Colon (tissue), 2 donors: ENCODE data around the gene CDH9.
"Not testable (repeated sequence)": the region's sequence is repeated elsewhere in the genome, so short reads cannot be mapped to it uniquely, and the experiment has no call there.

Experiments used
- FAIRE-seq: peaks from 2 replicates; lab custom pipeline; 2012; peaks lifted over from hg19 to GRCh38; lab: Jason Lieb, UNC
- donor health status: control.
- donor health status: control.

The CDH9 gene

DNA sequence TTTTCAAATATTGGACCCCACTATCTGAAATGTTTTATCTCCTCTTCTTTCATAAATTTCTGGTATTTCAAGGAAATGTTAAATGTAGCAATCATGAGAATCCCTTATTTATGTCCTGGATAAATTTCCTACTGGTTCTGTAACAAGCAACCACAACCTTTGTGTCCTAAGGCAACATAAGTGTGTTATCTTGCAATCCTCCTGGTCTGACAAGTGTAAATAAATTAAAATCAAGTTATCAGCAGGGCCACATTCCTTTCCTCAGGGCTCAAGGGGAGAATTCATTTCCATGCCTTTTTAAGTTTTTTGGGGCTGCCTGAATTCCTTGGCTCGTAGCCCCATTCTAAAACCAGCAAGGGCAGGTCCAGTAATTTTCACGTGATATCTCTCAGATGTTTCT lies 83.2 kb downstream of the CDH9 start:
- no peak for FAIRE-seq

DNA sequence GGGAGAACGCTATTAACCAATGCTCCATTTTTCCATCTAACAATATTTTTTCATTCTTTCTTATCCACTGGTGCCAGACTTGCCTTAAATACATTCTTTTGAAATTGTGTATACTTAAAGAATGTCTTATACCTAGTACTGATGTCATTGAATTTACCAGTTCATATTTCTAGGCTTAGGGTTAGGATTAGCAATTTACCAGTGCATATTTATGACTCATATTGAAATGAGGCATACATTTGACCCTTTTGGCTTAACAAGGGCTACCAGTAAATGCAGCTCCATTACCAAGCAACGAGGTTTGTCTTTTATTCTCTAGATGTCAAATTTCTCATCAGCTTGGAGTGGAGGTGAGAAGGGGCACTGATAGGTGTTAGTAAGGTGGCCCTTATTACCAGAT lies 89.5 kb downstream of the CDH9 start:
- FAIRE-seq: no peak

DNA sequence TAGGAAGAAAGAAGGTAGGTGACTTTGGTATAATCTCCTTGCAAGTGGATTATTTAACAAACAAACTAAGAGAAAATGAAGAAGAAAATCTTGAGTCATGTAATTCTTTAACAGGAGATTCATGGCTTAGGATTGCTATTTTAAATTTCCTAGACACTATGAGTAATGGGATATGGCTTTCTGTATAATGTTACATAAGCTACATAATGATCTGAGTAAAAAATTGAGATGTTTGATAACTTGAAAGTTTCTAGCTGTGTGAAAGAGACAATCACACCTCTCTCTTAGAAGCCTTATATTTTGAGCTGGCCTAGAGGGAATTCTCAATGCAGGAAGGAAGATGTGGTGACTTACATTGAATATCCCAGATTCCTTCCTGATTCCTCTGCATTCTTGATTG lies 92.5 kb downstream of the CDH9 start:
- FAIRE-seq: no peak

DNA sequence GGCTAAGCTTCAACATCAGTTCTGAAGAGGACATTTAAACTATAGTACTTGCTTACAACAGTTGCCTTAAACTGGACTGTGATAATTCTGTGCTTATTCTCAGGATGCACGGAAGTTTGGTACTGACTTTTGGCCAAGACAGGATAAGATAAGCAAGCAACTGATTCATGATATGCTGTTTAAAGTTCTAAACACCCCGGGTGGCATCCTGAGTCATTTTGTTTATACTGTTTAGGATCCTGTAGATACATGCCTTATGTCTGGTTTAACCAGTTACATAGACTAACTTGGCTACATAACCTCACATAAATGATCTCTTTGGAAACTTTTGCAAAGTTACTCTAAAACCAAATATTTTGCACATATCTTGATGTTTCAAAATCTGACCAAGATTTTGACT lies 95.9 kb downstream of the CDH9 start:
- FAIRE-seq: no peak

DNA sequence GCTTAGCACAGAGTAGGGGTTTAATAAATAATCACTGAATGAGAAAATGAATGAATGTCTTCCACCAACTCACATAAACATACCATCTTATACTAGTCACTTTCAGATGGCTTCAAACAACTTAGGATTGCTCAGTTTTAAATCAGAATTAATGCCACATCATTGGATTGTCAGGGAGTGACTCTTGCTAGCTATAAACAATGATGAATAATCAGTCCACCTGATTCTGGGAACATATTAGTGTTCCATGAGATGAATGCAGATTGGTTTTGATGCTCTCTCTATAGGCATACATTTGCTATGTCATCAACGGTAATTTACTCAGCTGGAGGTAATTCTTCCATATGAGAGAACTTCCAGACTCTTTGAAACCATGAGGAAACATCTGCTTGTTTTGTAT lies 97.4 kb downstream of the CDH9 start:
- FAIRE-seq: no peak

DNA sequence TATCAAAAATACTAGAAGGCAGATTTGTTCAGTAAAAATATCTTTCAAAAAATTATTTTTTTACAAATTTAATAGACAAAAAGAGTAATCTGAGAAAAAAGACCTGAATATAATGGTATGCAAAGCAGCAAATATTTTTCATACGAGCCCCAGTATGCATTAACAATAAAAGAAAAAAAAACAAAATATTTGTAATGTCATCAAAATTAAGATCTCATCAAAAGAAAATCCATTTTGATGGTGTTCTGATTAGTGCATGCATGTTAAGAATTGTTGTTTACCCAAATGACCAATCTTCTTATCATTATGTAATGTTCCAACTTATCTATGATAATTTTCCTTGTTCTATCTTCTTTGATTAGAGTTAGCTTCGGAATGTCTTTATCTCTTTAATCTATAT lies 106.1 kb downstream of the CDH9 start:
- FAIRE-seq: no peak

DNA sequence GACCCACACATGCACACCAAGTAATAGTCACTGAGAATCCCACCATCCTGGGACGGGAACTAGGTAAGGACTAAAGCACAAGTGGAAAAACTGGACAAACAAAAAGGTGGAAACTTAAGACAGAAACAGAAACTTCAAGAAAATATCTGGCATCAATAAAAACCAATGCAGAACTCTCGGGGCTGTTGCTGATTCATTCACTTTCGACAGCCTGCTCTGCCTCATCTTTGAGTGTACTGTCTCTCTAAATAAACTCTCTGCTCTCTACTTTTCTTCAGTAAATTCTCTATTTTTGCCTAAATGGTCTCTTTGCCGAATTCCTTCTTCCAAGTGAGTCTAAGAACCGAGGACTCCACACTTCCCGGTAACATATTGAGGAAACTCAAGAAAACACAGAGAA lies 116.9 kb downstream of the CDH9 start:
- no peak for FAIRE-seq

DNA sequence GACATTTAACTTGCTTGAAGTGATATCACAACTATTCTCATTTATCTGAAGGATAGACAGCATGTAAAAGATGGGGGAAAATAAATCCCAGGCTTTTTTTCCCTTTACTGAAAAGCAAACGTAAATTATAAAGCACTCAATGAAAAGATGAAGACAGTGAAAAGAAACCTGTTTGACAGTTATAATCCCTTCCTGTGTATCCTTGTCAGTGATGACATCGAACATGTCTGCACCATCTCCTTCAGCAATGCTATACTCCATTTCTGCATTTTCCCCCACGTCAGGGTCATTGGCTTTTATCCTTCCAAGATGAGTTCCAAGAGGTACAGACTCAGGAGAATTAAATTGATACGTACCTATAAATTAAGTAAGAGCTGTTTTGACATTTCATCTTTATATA lies 134.9 kb downstream of the CDH9 start:
- FAIRE-seq: no peak

DNA sequence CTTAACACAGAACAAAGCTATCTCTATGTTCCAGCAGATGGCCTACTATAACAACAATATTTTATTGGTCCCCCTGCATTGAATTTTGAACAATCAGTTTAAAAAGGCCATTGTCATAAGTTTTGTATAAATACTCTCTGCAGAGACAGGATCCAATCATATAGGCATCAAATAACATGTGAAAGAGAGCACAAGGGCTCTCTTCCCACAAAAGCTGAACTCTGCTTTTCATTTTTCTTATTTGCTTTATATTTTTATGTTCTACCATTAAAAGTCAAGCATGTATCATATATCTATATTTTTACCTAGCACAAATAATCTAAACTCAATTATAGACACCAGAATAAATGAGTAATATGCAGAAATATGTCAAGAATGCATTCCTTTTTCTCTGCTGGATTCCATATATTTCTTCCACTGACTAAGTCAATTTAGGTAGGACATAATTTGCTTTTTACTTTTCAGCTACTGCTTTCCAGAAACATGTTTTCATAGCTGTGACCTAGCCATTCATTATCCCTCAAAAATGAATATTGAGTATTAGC lies 143.6 kb downstream of the CDH9 start:
- FAIRE-seq: no peak

DNA sequence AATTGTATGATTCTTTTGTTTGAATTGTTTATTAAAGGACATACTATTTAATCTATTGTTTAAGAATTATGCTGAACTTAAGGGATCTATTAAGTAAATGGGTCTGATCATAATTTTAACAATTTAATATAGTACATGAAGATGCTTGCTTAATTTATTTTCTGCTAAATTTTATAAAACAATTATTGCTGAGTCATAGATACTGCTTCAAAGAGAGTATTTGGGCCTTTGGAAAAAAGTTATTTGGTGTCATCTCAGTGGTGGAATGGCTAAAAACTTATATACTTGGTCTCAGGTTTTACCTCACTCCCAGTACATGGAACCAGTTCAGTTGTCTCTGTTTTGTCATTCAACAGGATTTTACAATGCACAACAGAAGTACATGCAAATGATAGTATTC lies 145.3 kb downstream of the CDH9 start:
- FAIRE-seq: no peak

DNA sequence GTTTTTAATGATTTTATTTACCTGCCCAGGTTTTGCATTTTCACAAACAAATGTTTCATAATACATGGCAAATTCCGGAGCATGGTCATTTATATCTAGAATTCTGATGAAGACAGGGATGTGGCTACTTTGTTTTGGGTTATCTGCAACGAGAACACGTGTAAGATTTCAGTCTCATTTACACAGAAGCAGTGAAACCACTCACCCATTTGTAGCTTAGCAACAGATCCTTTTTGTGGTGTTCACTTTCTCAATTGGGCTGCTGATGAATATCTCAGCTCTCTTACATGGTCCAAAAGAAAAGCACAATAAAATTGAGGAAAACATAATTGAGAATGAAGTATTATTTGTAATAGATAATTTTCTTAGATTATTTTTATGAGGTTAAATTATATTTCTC lies 148.6 kb downstream of the CDH9 start:
- no peak for FAIRE-seq

DNA sequence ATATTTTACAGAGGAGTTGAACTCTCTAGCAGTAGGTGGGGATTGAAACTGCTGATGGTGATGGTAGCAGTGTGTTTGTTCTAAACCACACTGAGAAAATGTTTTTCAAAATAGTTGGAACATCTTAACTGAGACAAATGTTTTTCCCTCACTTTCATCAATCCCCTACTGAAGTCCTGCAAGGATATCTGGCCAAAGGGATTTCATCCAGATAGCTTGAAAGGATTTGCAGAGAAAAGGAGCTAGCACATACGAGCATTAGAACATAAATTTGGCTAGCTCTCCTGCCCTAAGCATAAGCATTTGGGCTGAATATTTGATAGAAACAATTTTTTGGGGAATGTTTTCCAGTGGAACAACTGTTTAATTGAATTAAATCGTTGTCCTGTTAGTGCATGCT lies 153.9 kb downstream of the CDH9 start:
- no peak for FAIRE-seq

DNA sequence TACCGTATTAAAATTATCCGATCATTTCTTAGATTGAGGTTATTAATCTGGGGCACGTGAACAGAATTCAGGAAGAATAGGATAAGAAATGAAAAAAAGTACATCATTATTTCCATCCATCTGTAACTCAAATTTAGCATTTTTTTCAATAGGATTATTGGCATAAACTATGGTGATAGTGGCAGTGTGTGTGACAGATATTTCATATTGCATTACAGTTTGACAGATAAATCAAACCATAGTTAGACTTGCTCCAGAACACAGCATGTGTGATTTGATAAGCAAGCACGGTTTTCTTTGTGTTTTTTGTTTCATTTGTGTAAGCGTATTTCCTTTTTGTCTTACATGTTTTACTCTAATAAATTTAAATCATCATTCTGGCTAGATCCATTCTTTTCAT lies 155.0 kb downstream of the CDH9 start:
- no peak for FAIRE-seq

DNA sequence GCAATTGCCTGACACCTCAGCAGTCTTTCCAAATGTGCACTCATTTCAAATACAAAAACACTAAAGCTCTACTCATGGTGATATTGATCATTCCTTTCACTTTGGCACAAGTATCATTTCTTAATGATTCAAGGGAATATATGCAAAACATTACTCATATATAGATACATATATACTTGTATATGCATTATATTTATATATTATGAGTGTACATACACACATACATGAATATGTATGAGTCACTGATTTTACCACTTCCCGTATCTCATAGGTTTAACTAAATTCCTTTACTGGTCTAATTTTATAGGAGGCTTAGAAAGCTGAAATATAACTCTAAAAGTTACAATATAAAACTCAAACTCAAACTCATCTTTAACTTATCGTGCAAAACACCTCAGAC lies 156.5 kb downstream of the CDH9 start:
- no peak for FAIRE-seq

DNA sequence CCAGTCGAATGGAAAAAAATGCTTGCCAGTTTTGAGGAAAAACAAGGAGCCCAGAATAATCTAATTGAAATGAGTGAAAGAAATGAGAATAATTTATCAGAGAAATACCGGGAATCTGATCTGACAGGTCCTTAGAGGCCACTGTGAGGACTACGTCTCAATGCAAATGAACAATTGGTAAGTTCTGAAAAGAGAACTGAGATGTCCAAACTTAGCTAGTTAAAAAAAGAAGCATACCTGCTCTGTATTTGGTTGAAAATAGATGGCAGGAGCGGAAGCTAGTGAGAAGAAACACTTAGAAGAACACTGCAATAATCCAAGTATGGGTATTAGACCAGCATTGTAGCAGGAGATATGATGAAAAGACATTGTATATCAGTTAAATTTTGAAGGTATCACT lies 161.2 kb downstream of the CDH9 start:
- FAIRE-seq: no peak

DNA sequence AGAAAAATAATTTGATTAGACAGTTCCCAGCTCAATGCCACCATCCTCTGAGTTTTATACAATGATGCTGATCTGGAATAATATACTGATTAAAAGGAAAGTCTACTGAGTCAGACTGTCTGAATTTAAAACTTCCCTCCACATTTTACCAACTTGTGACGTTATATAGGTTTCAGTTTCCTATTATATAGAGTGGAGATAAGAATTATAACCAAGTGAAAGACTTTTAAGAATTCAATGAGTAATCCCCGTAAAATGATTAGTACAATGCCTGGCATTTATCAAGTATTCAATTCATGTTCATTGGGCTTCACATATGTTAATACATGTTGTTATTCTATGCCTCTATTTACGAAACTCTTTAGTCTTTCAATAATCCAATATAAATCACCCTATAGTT lies 166.0 kb downstream of the CDH9 start:
- no peak for FAIRE-seq

DNA sequence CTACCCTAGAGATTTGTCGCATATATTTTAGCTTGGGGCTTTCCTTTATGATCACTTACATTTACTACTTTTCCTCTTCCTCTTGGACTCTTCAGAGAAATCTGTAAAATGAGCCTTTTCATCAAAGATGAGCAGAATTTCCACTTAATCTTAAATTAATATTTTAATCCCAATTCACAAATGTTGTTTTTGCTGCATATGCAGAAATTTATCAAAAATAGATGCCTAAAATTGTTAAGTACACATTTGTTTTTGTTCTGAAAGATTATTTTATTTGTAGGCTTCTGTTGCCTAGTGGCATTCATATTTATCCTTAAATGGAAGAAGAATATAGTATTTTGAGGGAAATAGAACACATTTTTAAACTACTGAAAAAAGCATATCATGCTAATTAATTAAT lies 168.6 kb downstream of the CDH9 start:
- no peak for FAIRE-seq

DNA sequence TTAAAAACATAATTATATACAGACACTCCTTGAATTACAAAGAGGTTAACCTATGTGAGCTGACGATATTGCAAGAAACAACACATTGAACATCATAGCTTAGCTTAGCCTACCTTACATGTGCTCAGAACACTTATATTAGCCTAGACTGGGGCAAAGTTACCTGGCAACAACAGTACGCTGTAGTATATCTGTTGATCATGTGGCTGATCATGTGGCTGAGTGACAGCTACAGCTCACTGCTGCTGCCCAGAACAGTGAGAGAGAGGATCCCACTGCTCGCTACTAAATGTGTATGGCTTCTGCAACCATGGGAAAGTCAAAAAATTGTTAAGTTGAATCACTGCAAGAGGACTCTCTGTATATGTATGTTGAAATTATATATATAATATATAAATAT lies 169.9 kb downstream of the CDH9 start:
- no peak for FAIRE-seq

DNA sequence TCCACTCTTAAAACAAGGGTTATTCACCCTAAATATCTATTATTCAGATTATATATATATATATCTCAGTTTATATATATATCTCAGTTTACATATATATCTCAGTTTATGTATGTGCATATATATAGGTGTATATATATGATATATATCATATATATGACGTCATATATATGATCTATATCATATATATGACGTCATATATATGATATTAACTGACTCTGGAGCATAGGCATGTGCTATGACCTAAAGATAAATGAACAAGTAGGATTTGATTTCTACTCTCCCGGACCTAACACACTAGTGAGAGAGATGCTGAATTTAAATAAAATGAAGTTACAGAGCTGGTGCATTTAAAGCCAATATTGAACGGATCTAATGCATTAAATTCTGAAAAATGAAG lies 174.3 kb downstream of the CDH9 start:
- FAIRE-seq: no peak

DNA sequence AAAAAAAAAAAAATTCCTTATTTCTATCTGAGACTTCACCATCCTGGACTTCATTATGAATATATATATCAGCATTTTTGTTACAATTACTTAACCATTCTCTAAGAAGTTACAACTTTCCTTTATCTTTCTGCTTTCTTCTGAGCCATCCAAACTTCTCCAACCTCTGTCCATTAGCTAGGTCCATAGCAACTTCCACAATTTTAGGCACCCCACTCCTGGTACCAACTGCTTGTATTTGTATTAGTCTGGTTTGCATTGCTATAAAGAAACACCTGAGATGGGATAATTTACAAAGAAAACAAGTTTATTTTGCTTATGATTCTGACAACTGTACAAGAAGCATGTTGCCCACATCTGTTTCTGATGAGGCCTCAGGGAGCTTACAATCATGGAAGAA lies 182.1 kb downstream of the CDH9 start:
- no peak for FAIRE-seq

DNA sequence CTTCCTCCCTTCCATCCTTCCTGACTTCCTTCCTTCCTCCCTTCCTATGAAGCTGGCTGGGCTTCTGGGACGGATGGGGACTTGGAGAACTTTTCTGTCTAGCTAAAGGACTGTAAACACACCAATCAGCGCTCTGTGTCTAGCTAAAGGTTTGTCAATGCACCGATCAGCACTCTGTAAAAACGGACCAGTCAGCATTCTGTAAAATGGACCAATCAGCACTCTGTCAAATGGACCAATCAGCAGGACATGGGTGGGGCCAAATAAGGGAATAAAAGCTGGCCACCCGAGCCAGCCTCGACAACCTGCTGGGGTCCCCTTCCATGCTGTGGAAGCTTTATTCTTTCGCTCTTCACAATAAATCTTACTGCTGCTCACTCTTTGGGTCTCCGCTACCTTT lies 185.9 kb downstream of the CDH9 start:
- FAIRE-seq: not testable (repeated sequence)

DNA sequence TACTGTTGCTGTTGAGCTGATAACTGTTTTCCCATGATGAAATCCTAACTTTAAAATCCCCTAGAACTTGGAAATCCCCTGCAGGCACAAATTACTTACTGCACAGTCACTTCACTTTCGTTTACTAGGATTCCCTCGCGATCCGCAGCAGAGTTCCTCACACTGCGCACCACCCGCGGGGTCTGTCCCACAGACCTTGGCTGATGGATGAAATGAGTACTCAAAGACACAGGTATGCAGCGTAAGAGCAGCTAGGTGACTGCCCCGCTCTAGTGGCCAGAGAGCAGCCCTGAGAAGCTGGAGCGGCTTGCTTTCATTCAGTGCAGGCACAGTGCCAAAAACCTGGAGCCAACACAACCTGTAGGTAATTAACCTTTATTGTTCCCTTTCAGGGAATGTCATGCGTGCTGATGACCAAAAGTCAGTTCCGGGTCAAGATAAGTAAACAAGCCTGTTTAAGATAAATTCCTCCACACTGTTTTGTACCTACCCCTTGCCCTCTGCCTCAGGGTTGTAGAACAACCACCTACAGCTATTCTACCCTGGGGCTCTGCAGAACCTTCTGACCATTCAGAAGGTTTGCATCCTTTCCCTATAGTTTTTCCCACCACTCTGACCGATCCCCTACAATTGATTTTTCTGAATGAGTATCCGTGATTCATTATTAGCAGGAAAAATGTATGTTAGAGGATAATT lies 191.2 kb downstream of the CDH9 start:
- FAIRE-seq: no peak

DNA sequence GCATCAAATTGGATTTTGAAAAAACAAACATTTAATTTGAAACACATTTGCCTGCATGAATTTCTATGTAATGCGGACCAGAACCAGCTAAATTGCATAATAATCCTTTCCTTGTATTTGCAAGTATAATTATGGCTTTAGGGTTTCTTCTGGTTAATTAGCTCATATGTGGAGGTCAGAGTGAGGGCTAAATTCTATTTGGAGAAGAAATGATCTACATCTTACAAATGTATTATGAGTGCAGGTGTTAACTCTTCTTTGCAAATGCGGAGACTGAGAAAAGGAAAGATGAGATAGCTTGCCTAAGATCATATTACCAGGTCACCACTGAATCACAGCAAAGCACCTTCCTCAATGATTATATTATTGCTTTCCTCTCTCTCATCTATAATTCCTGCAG lies 194.7 kb downstream of the CDH9 start:
- FAIRE-seq: no peak

DNA sequence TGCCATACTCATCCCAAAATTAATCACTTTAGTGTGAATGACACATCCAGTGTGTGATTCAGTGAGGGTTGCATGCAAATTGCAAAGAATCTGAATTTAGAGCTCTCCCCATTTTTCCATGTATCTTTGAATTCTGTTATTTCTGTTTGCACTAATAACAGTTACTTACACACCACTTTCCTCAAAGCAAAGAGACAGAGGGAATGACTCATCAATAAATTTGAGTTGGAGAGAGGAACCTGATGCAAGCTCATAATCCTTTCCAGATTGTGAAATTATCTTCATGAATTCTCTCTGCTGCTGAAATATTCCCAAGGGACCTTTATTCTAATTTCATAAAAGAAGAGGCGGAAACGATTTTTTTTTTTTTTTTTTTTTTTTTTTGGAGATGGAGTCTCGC lies 204.8 kb downstream of the CDH9 start:
- no peak for FAIRE-seq
